Ovary (tissue), 9 donors: ENCODE results near the gene OARD1. TPM values are rescaled to one million over a fixed set of nuclear protein-coding genes. Genes with fewer than 3 reads are reported as not detected.

Source experiments
- DNase-seq, 5 donors: peaks; one replicate each; pipeline ENCODE4 v3.0.0-alpha.2; 2019 to 2020
- H3K27ac ChIP-seq, 2 donors: fragments of 200-600 bp; one replicate each; pipeline versions ENCODE4 v1.5.1 to v1.8.0; 2019 to 2022
- H3K27me3 ChIP-seq: fragments of 200-600 bp; one replicate; pipeline ENCODE4 v1.8.0; 2022
- H3K36me3 ChIP-seq: fragments of 200-600 bp; sonication (generic); one replicate; pipeline ENCODE4 v1.5.1; 2019
- H3K4me1 ChIP-seq: one replicate; pipeline ENCODE4 v1.8.1; 2013; ENCODE audit warnings: mild to moderate bottlenecking, moderate library complexity; ENCODE audit not compliant: insufficient read depth
- H3K4me3 ChIP-seq: fragments of 200-600 bp; sonication (generic); one replicate; pipeline ENCODE4 v1.5.1; 2017
- H3K9me3 ChIP-seq, 2 donors: fragments of 200-600 bp in 1 of 2; sonication (generic) in 1 of 2; one replicate each; pipeline versions ENCODE4 v1.5.1 to v1.8.1; 2013 to 2019; ENCODE audit warnings: mild to moderate bottlenecking in 1 of 2, moderate library complexity in 1 of 2
- EP300 ChIP-seq: sonication (generic); formaldehyde crosslinking; IDR thresholded peaks from one replicate; pipeline ENCODE4 v1.6.1; 2017; ENCODE audit warnings: antibody characterized with exemption
- POLR2A ChIP-seq: fragments of 450-650 bp; IDR thresholded peaks from one replicate; pipeline ENCODE4 v1.6.1; 2017; ENCODE audit warnings: antibody characterized with exemption, mild to moderate bottlenecking, moderate library complexity
- WGBS, 3 donors: extraction: QIAGEN DNeasy Blood & Tissue Kit in 1 of 3; methylation state at CpG; one replicate each; pipeline versions ENCODE4 v1.1.5 to v1.1.7; 2013 to 2017; 5-methylcytosine and 5-hydroxymethylcytosine counted together
- intact Hi-C, 4 donors: fragments of 100-400 bp; cut with DNase I; formaldehyde crosslinking; loops; one replicate each; pipeline versions ENCODE4 v1.11.0 to v1.15.1; 2022 to 2023
- polyA plus RNA-seq, 2 donors: library from polyadenylated mRNA; stranded (reverse); fragments of 200-250 nt in 1 of 2; fragments of 350-450 nt in 1 of 2; fragmentation: Illumina TruSeq in 1 of 2; extraction: RNeasy Lipid Tissue Mini Kit (QIAGEN cat#74804) in 1 of 2; gene quantifications; one replicate each; pipeline ENCODE4 v1.2.3, GENCODE V29; 2013 to 2014
- total RNA-seq, 7 donors: library from RNA; depleted of rRNA in 2 of 7; stranded (reverse); fragments of >200 nt in 2 of 7; fragmentation: NEBNext Ultra II Directional in 3 of 7; extraction: Animal tissue kit (Norgen Biotek cat#: 25700) in 3 of 7; gene quantifications; one replicate each; pipeline versions ENCODE4 v1.1.0 to v1.2.4, GENCODE V29; 2016 to 2023
- TF ChIP-seq, protein P1 (sequence below), 3 donors: fragments of 450-650 bp in 2 of 3; fragments of 200-600 bp in 1 of 3; IDR thresholded peaks; one replicate each; pipeline versions ENCODE4 v1.5.1 to v1.8.0; 2016 to 2022; ENCODE audit warnings: antibody characterized with exemption in 3 of 3, mild to moderate bottlenecking in 1 of 3
- donor health status: DM: no; HTN: no; CAD: no; lungs with moderate emphysema.
- donor health status: DM: no; HTN: no; CAD: no.
- donor health status: Bipolar disorder and iron deficiency.
- donor health status: DM: yes; HTN: yes; CAD: no.
- donor health status: DM: no; HTN: no; CAD: no.
- donor health status: DM: yes; HTN: yes; CAD: no.

OARD1 gene
- total and polyA plus RNA-seq, 9 donors = 10.6 to 34.5 (median 21.4) TPM

GRCh38 chr6:41088451-41088850 is 16.3 kb upstream of the OARD1 start:
- Histone ChIP-seq H3K9me3 (no peaks in the 10 kb centered on the region), H3K27ac (no peak overlapping the region), H3K4me1 (no peaks in the 10 kb centered on the region), H3K27me3 (no peaks in the 10 kb centered on the region), H3K36me3 (no peaks in the 10 kb centered on the region), H3K4me3 (no peak overlapping the region)
- 70 to 77% (median 72%) methylated on average over 4 of the region's 4 CpGs for WGBS, 3 donors
- intact Hi-C loops = no loop called here
- TF ChIP-seq POLR2A (no peak), EP300 (no peak)
- TF ChIP-seq, protein P1, sequence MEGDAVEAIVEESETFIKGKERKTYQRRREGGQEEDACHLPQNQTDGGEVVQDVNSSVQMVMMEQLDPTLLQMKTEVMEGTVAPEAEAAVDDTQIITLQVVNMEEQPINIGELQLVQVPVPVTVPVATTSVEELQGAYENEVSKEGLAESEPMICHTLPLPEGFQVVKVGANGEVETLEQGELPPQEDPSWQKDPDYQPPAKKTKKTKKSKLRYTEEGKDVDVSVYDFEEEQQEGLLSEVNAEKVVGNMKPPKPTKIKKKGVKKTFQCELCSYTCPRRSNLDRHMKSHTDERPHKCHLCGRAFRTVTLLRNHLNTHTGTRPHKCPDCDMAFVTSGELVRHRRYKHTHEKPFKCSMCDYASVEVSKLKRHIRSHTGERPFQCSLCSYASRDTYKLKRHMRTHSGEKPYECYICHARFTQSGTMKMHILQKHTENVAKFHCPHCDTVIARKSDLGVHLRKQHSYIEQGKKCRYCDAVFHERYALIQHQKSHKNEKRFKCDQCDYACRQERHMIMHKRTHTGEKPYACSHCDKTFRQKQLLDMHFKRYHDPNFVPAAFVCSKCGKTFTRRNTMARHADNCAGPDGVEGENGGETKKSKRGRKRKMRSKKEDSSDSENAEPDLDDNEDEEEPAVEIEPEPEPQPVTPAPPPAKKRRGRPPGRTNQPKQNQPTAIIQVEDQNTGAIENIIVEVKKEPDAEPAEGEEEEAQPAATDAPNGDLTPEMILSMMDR (IDR thresholded peaks at IDR 0.05) = no peak
- DNase-seq = no peak

GRCh38 chr6:41085182-41085581 is 13.0 kb upstream of the OARD1 start:
- intact Hi-C loops = no loop called here
- no peaks in the 10 kb centered on the region for H3K9me3 ChIP-seq
- H3K27ac ChIP-seq = no peak overlapping the region
- TF ChIP-seq POLR2A = no peak
- TF ChIP-seq, protein P1 (IDR thresholded peaks at IDR 0.05) = no peak
- no peak for TF ChIP-seq EP300
- no peak for DNase-seq
- no peak overlapping the region for H3K4me3 ChIP-seq
- no peaks in the 10 kb centered on the region for H3K4me1 ChIP-seq
- H3K36me3 ChIP-seq = no peaks in the 10 kb centered on the region
- H3K27me3 ChIP-seq = no peaks in the 10 kb centered on the region

- no peaks in the 10 kb centered on the region for H3K4me1 ChIP-seq
- no peaks in the 10 kb centered on the region for H3K9me3 ChIP-seq
- TF ChIP-seq POLR2A (no peak), EP300 (no peak)
- TF ChIP-seq, protein P1 (IDR thresholded peaks at IDR 0.05) = no peak
- no peaks in the 10 kb centered on the region for H3K27me3 ChIP-seq
- no peak overlapping the region for H3K4me3 ChIP-seq
- intact Hi-C loops = no loop called here
- DNase-seq = no peak
- no peaks in the 10 kb centered on the region for H3K36me3 ChIP-seq
- H3K27ac ChIP-seq = no peak overlapping the region
Measured at GRCh38 chr6:41083072-41083471, 10.9 kb upstream of the OARD1 start.

- DNase-seq = no peak
- no peaks in the 10 kb centered on the region for H3K36me3 ChIP-seq
- H3K27me3 ChIP-seq = no peaks in the 10 kb centered on the region
- intact Hi-C loops = no loop called here
- H3K9me3 ChIP-seq = no peaks in the 10 kb centered on the region
- no peak overlapping the region for H3K4me3 ChIP-seq
- no peaks in the 10 kb centered on the region for H3K4me1 ChIP-seq
- TF ChIP-seq POLR2A = no peak
- TF ChIP-seq EP300 = no peak
- TF ChIP-seq, protein P1 (IDR thresholded peaks at IDR 0.05) = no peak
- 94 to 100% (median 95%) methylated on average over 2 of the region's 2 CpGs for WGBS, 3 donors
- no peak overlapping the region for H3K27ac ChIP-seq
Measured at GRCh38 chr6:41080621-41081020, 8.5 kb upstream of the OARD1 start.

DNA sequence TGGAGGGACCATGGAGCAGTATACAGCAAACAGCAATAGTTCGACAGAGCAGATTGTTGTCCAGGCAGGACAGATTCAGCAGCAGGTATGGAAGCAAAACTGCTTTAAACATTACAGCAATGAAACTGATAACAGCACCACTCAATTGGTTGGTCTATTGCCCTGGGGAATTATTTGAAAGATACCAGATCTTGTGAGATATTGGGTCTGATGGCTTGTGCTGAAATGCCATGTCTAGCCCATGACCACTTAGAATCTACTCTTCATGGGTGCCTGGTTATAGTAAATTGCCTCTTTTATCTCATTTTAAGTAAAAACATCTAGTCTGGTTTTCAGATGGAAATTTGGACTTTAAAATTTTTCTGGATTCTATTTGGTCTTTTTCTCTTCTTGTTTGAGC is 6.9 kb upstream of the OARD1 start:
- TF ChIP-seq POLR2A (no peak), EP300 (no peak)
- TF ChIP-seq, protein P1 (IDR thresholded peaks at IDR 0.05) = no peak
- no peak for DNase-seq
- no peak overlapping the region for H3K27ac ChIP-seq
- H3K4me1 ChIP-seq = peaks cover 5% of the 10 kb centered on the region
- H3K9me3 ChIP-seq = no peaks in the 10 kb centered on the region
- H3K36me3 ChIP-seq = no peaks in the 10 kb centered on the region
- 88 to 100% (median 98%) methylated on average over 1 of the region's 1 CpG for WGBS, 3 donors
- intact Hi-C loops = no loop called here
- no peaks in the 10 kb centered on the region for H3K27me3 ChIP-seq
- no peak overlapping the region for H3K4me3 ChIP-seq
